Activated CD4-positive, CD25-positive, alpha-beta regulatory T cell treated with anti-CD3 and anti-CD28 coated beads, Interleukin-2, amount 50 U/mL, for 24 hours (primary cell): Measurements from ENCODE around the gene DRC3.
A peak's percentile ranks its signal among the peaks of the same experiment; 100 is the strongest.
"Not testable (repeated sequence)": the region's sequence is repeated elsewhere in the genome, so short reads cannot be mapped to it uniquely, and the experiment has no call there.

Experiments
- ATAC-seq, 2 donors: fragments of 150-1000 bp; cut with Tn5 transposase; one replicate each; pipeline ENCODE4 v1.10.0; 2021; ENCODE audit warnings: mild to moderate bottlenecking in 1 of 2, moderate library complexity in 1 of 2

DRC3 gene, protein sequence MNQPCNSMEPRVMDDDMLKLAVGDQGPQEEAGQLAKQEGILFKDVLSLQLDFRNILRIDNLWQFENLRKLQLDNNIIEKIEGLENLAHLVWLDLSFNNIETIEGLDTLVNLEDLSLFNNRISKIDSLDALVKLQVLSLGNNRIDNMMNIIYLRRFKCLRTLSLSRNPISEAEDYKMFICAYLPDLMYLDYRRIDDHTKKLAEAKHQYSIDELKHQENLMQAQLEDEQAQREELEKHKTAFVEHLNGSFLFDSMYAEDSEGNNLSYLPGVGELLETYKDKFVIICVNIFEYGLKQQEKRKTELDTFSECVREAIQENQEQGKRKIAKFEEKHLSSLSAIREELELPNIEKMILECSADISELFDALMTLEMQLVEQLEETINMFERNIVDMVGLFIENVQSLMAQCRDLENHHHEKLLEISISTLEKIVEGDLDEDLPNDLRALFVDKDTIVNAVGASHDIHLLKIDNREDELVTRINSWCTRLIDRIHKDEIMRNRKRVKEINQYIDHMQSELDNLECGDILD

GRCh38 chr17:17972126-17972951 lies at the start of gene DRC3, which contains the start of gene TOM1L2:
DRC3 (plus strand) TSS chr17:17972862; CDS start chr17:17977599, 4,737 bp downstream.
TOM1L2 (minus strand) TSS chr17:17972400; CDS start chr17:17972313, 87 bp downstream.
- peak; percentile 96 to 98 for ATAC-seq

DNA sequence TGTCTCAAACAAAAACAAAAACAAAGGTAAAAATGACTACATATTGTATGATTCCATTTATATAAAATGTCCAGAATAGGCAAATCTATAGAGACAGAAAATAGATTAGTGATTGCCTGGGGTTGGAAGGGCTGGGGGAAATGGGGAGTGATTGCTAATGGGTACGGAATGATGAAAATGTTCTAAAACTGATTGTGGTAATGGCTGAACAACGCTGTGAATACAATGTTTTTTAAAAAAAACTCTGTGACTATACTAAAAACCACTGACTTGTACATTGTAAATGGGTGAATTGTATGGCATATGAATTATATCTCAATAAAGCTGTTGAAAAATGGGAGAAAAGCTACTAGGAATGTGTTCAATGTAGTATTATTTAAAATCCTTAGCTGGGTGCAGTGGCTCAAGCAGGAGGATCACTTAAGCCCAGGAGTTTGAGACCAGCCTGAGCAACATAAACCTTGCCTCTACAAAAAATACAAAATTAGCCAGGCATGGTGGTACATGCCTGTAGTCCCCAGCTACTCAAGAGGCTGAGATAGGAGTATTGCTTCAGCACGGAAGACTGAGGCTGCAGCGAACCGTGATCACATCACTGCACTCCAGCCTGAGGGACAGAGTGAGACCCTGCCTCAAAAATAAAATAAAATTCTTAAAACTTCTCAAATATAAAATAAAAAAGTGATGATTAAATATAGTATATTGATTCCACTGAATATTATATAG lies 48.4 kb upstream of the DRC3 start:
- no peak for ATAC-seq

DNA sequence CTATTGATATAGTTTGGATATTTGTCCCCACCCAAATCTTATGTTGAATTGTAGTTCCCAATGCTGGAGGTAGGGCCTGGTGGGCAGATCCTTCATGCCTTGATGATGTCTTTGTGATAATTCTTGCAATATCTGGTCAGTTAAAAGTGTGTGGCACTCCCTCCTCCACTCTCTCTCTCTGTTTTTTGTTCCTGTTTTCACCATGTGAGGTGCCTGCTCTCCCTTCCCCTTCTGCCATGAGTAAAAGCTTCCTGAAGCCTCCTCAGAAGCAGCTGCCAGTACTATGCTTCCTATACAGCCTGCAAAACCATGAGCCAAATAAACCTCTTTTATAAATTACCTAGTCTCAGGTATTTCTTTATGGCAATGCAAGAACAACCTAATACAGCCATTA lies 47.8 kb upstream of the DRC3 start:
- ATAC-seq, result no peak

- no peak for ATAC-seq
Observed at GRCh38 chr17:17926036-17926435, 46.6 kb upstream of the DRC3 start.

- no peak for ATAC-seq
Observed at GRCh38 chr17:17926840-17927449, 45.7 kb upstream of the DRC3 start.

DNA sequence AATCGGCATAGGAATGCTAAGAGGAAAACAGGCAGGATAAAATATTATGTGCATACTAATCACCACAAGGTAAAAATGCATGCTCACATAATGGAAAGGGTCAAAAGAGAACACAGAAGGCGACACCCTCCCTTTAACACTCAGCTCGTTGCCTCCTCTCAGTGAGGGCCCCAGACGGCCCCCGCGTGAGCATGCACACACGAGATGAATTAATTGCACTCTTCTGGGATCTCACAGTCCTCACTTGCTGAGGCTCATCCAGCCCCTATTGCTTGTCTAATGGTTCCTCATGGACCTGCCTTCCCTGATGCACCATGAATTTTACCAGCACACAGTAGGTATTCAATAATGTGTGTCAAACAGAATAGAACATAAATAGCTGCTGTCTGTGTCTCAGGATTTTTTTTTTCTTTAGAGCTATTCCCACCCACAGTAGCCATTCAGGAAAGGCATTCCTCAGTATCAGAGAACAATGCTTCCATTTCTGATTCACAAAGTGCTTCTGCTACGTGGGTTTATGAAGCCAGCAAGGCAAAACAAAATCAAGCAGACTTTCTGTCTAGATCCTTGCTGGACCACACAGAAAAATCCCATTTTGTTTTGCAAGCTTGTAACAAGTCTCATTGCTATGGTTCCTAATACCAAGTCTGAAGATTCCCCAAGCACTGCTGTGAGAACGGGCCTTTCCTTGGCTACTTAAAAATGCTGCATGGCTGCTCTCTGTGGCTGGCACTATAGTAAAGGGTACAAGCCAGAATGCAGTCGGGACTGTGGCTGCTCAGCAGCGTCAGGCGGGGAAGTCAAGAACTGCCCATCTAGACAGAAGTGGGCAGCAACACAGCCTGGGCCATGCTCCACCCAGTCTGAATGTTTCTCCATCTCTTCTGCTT lies 44.0 kb upstream of the DRC3 start:
- no peak for ATAC-seq

GRCh38 chr17:17929655-17930380 lies 42.8 kb upstream of the DRC3 start:
- no peak for ATAC-seq

DNA sequence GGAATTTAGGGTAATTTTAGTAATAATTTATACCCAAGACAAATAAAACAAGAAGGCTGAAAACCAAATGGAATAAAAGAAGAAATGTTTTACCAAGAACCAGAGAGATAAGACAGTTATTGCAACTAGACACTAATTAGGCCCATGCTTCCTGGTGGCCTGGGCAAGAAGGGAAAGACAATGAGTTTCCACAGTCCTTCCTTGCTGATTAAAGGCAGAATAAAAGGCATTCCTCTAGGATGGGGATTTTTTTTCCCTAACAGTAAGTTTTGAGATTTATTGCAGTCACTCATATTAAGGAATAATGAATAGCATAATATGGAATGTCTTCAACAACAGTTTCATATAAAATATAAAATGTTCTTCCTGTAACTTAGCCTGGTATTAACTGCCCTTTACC lies 42.0 kb upstream of the DRC3 start:
- ATAC-seq, result no peak

GRCh38 chr17:17931159-17931558 lies 41.5 kb upstream of the DRC3 start:
- no peak for ATAC-seq

DNA sequence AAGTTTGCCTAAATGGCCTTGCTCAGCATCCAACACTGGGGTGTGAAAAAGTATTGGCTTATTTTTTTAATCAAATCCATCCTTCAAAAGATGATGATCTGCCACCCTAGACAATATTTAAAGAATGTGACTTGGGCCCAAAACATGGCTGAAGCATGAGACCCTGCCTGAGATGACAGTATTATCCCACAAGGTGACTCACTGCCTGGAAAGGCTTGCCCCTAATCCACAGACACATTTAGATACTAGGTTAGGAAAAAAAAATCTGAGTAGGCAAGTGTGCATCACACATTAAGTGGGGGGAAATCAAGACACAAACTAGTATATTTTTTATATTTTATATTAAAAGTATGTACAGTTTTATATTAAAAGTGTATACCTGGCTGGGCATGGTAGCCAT lies 38.9 kb upstream of the DRC3 start:
- no peak for ATAC-seq

GRCh38 chr17:17934214-17934613 lies 38.4 kb upstream of the DRC3 start:
- ATAC-seq, result no peak

DNA sequence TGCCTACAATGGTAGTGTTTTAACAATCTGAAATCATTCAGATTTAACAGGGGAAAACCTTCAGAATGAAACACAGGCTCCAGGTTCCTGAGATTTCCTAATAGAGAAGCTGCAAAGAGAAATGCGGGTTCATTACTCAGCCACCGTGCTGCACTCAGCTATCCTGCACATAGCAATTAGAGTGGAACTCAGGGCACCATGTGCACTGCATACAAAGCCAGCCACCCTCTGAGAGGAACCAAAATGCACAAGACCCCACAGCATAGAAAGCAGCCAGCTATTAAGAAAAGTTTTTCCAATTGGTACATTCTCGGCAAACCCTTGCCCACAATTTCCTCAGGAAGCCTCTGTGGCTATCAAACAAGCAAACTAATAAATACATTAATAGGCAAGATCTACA lies 37.9 kb upstream of the DRC3 start:
- ATAC-seq, result no peak

DNA sequence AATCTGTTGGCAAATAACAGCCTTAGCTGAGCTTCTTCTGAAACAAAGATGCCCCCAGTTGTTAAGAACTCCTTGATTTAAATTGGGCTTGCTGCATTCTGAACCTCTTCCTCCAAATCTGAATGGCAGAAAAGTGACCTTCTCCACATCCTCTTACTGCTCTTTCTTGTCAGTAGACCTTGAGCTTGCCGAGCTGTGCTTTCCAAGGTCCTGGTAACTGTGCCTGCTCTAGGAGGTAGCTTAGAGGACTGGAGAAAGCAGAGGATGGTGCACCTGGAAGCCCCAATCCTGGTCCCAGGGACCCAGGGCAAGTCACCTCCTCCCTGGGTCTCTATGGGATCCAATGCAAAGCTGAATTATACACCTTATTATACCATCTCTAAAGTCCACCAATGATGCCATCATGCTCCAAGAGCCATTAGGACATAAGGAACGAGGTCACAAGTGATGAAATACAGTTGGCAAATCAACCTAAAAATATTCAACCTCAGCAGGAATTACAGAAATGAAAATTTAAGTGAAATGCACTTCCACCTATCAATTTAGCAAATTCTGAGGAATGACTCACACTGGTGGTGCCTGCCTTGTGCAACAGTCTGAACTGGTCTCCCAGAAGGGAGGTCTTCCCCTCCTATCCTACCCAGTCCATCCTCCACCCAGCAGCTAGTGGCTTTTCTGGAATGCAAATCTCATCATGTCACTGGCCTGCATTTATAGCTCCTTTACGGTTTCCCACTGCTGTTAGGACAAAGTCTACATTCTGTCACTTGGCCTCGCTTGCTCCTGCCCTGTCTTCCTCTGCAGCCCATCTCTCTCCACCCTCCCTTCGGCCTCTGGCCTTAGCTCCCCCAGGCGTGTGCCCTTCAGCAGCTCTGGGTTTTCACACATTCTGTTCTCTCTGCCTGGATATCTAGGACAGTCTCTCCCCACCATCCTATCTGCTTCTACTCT lies 37.1 kb upstream of the DRC3 start:
- no peak for ATAC-seq

GRCh38 chr17:17937201-17937853 lies 35.3 kb upstream of the DRC3 start:
- ATAC-seq, result no peak

- no peak for ATAC-seq
Observed at GRCh38 chr17:17937958-17938357, 34.7 kb upstream of the DRC3 start.

GRCh38 chr17:17938388-17939107 lies 34.1 kb upstream of the DRC3 start:
- no peak for ATAC-seq

DNA sequence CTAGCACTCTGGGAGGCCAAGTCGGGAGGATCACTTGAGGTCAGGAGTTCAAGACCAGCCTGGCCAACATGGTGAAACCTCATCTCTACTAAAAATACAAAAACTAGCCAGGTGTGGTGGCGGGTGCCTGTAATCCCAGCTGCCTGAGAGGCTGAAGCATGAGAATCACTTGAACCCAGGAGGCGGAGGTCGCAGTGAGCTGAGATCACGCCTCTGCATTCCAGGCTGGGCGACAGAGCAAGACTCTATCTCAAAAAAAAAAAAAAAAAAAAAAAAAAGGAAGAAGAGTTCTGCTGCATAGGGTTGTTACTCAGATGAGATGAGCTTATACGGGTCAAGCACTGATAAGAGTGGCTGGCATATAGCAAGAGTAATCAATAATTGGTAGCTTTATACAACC lies 32.7 kb upstream of the DRC3 start:
- not testable (repeated sequence) for ATAC-seq

- ATAC-seq, result no peak
Observed at GRCh38 chr17:17940441-17940911, 32.2 kb upstream of the DRC3 start.
